NCI-H2196 (cell line): ENCODE data around the gene USP31.
"Not testable (repeated sequence)": the region's sequence is repeated elsewhere in the genome, so short reads cannot be mapped to it uniquely, and the experiment has no call there.

Experiments
- DNase-seq: peaks from one replicate; lab custom pipeline; 2025; ENCODE audit not compliant: unreplicated experiment; lab: John Stamatoyannopoulos, UW

Gene USP31

DNA sequence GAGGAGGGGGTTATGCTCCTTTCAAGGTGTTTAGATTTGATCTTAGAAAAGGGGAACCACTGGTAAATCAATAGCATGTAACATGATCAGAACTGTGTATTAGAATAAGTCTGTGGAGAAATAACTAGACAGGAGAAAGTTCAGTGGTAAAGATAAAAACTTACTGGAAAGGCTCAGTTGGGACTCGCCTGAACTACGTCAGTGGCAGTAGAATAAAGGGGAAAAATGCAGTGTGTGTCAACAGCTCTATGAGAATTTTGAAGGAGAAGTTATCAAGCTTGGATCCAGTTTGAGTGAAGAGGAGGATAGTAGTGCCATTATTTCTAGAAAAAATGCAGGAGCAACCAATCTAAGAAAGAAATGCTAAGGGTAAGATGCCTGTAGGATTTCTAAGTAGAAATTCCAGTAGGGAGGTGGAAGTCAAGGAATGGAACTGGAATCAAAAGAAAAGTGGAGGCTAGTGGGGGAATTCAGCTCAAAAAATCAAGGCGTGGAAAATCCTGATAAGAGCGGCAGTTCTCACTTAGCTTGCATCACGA is 48.2 kb downstream of the USP31 start:
- no peak for DNase-seq

DNA sequence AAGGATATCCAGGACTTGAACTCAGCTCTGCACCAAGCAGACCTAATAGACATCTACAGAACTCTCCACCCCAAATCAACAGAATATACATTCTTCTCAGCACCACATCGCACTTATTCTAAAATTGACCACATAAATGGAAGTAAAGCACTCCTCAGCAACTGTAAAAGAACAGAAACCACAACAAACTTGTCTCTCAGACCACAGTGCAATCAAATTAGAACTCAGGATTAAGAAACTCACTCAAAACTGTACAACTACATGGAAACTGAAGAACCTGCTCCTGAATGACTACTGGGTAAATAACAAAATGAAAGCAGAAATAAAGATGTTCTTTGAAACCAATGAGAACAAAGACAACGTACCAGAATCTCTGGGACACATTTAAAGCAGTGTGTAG is 52.8 kb downstream of the USP31 start:
- not testable (repeated sequence) for DNase-seq

DNA sequence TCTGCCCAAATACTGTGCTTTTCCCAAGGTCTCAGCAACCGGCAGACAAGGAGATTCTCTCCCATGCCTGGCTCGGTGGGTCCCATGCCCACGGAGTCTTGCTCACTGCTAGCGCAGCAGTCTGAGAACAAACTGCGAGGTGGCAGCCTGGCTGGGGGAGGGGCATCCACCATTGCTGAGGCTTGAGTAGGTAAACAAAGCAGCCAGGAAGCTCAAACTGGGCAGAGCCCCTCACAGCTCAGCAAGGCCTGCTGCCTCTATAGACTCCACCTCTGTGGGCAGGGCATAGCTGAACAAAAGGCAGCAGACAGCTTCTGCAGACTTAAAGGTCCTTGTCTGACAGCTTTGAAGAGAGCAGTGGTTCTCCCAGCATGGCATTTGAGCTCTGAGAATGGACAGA is 55.1 kb downstream of the USP31 start:
- DNase-seq, result not testable (repeated sequence)

- no peak for DNase-seq
These were observed 56.5 kb downstream of the USP31 start for GRCh38 chr16:23092801-23093117.

- DNase-seq, result no peak
These were observed 57.0 kb downstream of the USP31 start for GRCh38 chr16:23092072-23092800.

DNA sequence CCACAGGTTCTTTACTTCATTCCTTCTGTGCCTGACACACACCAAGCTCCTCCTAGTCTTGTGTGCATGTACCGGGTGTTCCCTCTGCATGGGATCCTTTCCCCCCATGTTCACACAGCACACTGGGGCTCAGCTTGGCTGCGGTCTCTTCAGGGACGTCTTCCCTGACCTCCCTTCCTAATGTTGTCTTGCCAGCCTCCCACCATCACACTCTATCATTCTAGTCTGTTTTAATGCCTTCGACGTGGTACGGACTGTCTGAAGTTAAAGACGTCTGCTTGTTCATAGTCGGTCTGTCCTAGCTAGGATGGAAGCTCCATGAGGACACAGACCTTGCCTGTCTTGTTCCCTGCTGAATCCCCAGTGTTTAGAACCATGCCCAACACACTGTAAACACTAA is 60.1 kb downstream of the USP31 start:
- no peak for DNase-seq

DNA sequence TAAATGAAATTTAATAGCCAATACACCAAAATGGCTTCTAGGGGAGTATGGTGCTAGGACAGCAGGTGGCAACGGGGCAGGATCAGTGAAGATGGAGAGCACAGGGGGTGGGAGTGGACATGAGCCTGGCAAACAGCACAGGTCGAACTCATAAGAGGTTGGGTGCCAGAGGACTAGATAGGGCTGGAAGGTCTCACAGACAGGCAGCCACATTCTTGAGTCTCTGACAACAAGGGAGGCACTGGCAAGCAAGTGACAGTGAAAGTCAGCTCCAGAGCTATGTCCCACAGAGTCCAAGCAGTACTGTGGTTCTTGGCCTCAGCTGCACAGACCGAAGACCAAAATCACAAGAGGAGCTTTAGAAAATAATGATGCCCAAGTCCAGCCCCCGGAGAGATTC is 61.2 kb downstream of the USP31 start:
- DNase-seq, result no peak

- DNase-seq, result no peak
These were observed 63.3 kb downstream of the USP31 start for GRCh38 chr16:23085949-23086348.

- DNase-seq, result peak; percentile 7
These were observed 67.0 kb downstream of the USP31 start for GRCh38 chr16:23082161-23082788.

GRCh38 chr16:23081675-23082119 is 67.6 kb downstream of the USP31 start:
- DNase-seq, result no peak

GRCh38 chr16:23080747-23081146 is 68.5 kb downstream of the USP31 start:
- no peak for DNase-seq

DNA sequence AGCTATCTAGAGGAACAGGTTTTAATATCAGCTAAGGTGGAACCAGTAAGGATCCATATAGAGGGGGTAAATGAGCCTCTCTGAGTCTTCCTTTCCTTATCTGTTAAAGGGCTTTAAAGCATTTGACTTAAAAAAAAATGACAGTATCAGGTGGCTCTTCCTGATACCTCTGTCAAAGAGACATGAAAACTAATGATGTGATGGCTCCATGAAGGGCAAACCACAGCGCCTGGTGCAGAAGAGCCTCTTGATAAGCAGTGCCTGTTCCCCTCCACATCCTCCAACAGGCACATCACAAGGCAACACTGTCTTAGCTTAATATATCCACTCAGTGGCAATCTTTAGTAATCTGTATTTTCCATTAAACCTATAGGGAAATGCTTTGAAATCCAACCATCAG is 68.9 kb downstream of the USP31 start:
- no peak for DNase-seq

DNA sequence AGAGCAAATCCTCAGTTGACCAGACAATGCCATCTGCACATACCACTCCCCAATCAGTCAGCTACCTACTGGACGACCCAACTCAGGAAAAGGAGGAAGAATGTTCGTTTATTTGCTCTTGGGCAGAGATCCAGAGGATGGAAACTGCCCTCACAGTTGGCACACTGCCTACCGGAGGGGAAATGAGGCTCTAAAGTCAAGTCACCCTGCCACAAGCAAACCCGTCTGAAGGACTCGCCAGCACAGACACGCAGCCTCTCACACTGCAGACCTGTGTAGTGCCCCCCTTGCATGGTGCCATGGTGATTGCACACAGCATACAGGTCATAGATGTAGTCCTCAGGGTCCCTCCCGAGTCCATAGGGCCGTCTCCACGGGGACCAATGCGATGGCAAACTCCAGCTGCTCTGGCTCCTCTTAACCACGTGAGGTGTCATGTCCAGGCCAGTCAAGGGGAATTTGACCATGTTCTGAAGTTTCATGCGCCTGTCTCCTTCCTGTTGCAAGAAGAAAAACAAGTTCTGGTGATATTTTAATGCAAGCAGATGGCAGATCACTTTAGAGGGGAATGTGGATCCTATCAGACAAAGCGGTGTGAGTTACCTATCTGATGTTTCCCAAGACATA is 69.5 kb downstream of the USP31 start:
- DNase-seq, result peak; percentile 88

- no peak for DNase-seq
These were observed 74.8 kb downstream of the USP31 start for GRCh38 chr16:23074423-23074822.

DNA sequence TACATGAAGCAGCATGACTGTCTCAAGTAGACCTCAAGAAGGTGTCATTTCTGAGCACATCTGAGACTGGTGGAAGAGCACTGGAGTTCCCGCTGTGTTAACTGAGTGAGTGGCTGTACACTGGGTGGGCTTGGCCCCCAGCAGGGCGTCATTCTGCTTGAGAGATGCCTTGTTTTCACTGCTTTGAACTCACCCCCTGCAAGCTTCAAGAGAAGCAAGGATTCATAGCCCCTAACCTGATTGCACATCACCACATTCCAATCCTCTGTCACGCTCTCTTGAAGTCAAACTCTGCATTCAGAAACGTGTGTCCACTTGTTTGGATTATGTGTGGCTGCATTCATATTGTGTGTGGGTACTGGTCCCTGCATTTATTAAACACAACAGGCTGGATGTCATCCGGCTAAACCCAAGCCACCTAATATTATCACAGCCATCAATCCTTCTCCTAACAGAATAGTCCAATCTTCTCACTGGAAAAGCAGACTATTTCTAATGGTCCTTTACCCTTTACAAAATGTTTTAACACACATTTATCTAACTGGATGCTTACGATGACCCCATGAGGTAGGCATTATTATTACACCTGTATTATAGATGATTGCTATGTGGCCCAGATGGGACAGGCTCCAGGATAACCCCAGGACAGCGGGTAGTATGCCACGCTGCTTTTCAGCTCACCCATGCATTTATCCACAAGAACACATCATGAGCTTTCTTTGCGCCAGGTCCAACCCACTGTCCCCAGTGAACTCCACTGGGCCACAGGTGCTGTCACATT is 76.3 kb downstream of the USP31 start:
- no peak for DNase-seq

- no peak for DNase-seq
These were observed 77.1 kb downstream of the USP31 start for GRCh38 chr16:23072084-23072599.

DNA sequence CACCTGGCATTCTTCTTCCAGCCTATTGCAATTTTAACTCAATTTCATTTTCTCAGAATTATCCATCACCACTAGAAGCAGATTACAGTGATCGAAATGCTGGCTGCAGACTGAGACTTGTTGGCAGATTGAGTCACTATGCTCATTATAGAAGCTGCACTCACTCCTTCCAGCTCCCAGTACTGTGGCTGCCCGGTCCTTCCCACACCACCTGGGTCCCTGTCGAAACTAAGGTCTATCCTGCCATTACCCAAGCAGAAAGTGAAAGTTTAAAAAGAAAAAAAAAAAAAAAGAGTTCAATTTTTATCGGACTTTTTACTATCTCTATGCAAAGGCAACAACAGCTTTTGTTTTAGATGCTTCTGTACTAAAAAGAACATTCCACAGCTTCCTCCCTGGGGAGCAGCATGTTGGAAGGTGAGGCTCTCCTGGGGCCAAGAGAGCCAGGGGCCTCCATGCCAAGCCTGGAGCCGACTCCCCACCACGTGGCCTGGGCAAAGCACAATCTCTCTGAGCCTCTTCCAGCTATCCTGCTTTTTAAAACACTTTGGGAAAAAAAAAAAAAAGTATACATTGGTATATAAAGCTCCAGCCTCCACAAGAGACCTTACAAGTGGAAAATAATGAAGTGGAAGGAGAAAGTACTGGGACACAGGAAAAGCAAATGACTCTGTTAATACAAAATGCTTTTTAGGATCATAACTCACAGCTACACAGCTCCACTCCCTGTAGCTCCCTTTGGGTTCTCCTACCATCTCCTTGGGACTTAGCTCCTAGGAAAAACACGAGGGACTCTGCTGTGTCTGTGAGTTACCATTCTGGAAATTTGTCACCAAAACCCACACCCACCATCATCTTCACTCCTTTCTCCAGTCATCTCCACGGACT is 77.8 kb downstream of the USP31 start:
- DNase-seq, result no peak

DNA sequence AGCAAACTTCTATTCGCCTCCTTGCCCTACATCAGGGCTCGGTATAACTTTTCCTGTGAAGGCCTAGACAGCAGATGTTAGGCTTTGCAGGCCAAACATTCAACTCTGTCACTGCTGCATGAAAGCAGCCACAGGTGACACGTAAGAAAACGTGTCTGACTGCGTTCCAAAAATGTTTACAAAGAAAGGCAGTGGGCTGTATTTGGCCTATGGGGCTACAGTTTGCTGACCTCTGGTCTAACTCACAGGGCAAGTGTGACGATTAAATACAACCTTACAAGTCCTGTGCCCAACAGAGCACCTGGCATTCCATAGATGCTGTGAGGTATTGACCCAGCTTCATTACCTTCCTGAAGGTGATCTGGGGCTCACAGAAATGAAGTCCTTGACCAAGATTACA is 79.4 kb downstream of the USP31 start:
- no peak for DNase-seq

GRCh38 chr16:23068079-23068736 is 81.0 kb downstream of the USP31 start:
- no peak for DNase-seq

DNA sequence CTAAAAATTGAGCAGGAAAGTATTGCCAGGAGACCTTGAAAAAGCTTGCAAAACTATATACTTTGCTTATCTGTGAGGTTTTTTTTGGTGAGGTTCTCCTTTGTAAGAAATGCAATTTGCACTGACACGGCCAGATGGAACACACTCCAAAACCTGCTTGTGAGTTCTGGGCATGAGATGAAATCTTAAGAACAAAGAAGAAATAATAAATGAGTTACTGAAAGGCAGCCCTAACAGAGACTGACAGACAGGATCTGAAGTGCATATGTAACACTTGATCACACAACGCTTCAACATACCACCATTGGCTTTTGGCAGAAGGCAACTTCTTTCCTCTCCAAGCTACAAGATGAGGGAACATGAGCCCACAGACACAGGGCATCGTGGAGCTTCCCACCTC is 82.6 kb downstream of the USP31 start:
- no peak for DNase-seq
